RWPE2 (cell line): Measurements from ENCODE around the gene VSIG4.

Experiments used
- ATAC-seq: fragments of 200-7000 bp; cut with Tn5 transposase; 3 replicates; pipeline ENCODE4 v1.9.1; 2021; ENCODE audit warnings: low read depth
- DNase-seq: peaks from one replicate; pipeline ENCODE4 v3.0.0-alpha.2; 2020; ENCODE audit warnings: low spot score
- H3K27ac ChIP-seq: fragments of 450-650 bp; 2 replicates; pipeline ENCODE4 v1.5.1; 2017; ENCODE audit warnings: mild to moderate bottlenecking; ENCODE audit not compliant: poor library complexity, severe bottlenecking
- H3K27me3 ChIP-seq: fragments of 250-450 bp; sonication (Bioruptor Pico); 2 replicates; pipeline ENCODE4 v1.5.1; 2021; ENCODE audit warnings: mild to moderate bottlenecking, moderate library complexity; ENCODE audit not compliant: insufficient read depth, poor library complexity, severe bottlenecking
- H3K36me3 ChIP-seq: fragments of 250-450 bp; sonication (Bioruptor Pico); 2 replicates; pipeline ENCODE4 v1.5.1; 2020; ENCODE audit warnings: low read depth, mild to moderate bottlenecking, moderate library complexity
- H3K4me1 ChIP-seq: fragments of 250-450 bp; sonication (Bioruptor Pico); 2 replicates; pipeline ENCODE4 v1.5.1; 2021; ENCODE audit warnings: mild to moderate bottlenecking, moderate library complexity; ENCODE audit not compliant: insufficient read depth, poor library complexity, severe bottlenecking
- H3K4me3 ChIP-seq: fragments of 250-450 bp; sonication (Bioruptor Pico); 2 replicates; pipeline ENCODE4 v1.5.1; 2021; ENCODE audit warnings: mild to moderate bottlenecking, moderate library complexity; ENCODE audit not compliant: severe bottlenecking
- H3K9me3 ChIP-seq: fragments of 250-450 bp; sonication (Bioruptor Pico); 2 replicates; pipeline ENCODE4 v1.5.1; 2021; ENCODE audit warnings: mild to moderate bottlenecking, moderate library complexity; ENCODE audit not compliant: severe bottlenecking
- TF ChIP-seq, protein P1 (sequence below): fragments of 450-650 bp; IDR thresholded peaks from one replicate; pipeline ENCODE4 v1.5.1; 2017; ENCODE audit warnings: mild to moderate bottlenecking, moderate library complexity; ENCODE audit not compliant: poor library complexity, severe bottlenecking

The VSIG4 gene

GRCh38 chrX:66022632-66023384 lies 17.1 kb downstream of the VSIG4 start:
- Histone ChIP-seq H3K4me3 (no peak overlapping the region), H3K27ac (no peak overlapping the region), H3K27me3 (no peaks in the 10 kb centered on the region), H3K4me1 (no peaks in the 10 kb centered on the region), H3K9me3 (no peaks in the 10 kb centered on the region), H3K36me3 (no peaks in the 10 kb centered on the region)
- DNase-seq (no peak), ATAC-seq (no peak)
- TF ChIP-seq, protein P1, sequence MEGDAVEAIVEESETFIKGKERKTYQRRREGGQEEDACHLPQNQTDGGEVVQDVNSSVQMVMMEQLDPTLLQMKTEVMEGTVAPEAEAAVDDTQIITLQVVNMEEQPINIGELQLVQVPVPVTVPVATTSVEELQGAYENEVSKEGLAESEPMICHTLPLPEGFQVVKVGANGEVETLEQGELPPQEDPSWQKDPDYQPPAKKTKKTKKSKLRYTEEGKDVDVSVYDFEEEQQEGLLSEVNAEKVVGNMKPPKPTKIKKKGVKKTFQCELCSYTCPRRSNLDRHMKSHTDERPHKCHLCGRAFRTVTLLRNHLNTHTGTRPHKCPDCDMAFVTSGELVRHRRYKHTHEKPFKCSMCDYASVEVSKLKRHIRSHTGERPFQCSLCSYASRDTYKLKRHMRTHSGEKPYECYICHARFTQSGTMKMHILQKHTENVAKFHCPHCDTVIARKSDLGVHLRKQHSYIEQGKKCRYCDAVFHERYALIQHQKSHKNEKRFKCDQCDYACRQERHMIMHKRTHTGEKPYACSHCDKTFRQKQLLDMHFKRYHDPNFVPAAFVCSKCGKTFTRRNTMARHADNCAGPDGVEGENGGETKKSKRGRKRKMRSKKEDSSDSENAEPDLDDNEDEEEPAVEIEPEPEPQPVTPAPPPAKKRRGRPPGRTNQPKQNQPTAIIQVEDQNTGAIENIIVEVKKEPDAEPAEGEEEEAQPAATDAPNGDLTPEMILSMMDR, result no peak

DNA sequence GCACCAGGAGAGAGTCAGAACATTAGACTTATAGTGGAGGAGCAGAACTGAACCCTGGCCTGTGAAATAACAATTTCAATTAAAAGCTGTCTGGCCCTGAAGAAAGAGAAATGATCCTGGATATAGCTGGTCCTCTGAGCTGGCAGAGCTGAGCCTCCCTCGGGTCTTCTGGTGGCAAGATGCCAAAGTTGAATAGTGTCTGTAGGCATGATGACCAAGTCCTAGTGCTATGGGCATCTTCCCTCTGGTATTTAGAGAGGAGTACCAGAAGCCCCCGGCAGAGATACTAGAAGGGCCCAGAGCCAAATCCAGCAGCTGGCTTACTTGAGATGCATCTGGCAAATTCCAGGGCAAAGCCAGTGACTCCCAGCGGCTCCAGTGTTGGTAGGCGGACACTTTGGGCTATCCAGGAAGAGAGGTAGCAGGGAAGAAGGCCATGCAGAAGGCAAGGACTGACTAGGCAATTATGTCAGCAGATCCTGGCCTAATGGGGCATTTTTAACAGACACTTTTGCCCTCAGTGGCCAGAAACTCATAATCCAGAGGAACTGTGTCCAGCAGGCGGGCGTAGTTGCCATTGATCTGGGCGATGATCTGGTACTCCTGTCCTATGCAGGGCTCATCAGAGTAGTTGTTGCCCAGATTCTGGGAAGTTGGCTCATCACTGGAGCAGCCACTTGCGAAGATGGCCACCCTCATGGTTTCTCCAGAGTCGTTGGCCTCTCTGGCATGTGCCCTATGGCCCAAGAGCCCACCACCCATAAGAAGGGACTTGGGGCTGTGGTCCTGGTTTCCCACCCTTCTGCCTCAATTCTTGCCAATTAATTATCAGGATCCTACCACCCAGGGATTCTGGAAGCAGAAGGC lies 17.9 kb downstream of the VSIG4 start:
- Histone ChIP-seq H3K27ac (no peak overlapping the region), H3K4me1 (no peaks in the 10 kb centered on the region), H3K27me3 (no peaks in the 10 kb centered on the region), H3K9me3 (no peaks in the 10 kb centered on the region), H3K36me3 (no peaks in the 10 kb centered on the region), H3K4me3 (no peak overlapping the region)
- TF ChIP-seq, protein P1, result no peak
- ATAC-seq (no peak), DNase-seq (no peak)

GRCh38 chrX:66021401-66021764 lies 18.5 kb downstream of the VSIG4 start:
- H3K9me3 ChIP-seq, result no peaks in the 10 kb centered on the region

GRCh38 chrX:66020631-66021334 lies 19.1 kb downstream of the VSIG4 start:
- DNase-seq (no peak), ATAC-seq (no peak)
- Histone ChIP-seq H3K27me3 (no peaks in the 10 kb centered on the region), H3K36me3 (no peaks in the 10 kb centered on the region), H3K4me1 (no peaks in the 10 kb centered on the region), H3K27ac (no peak overlapping the region), H3K4me3 (no peak overlapping the region), H3K9me3 (no peaks in the 10 kb centered on the region)
- TF ChIP-seq, protein P1, result no peak

More at GRCh38 chrX:66021401-66021764, 18.5 kb downstream of the VSIG4 start:
- no peak overlapping the region for H3K27ac ChIP-seq
- no peaks in the 10 kb centered on the region for H3K27me3 ChIP-seq
- no peaks in the 10 kb centered on the region for H3K4me1 ChIP-seq
- TF ChIP-seq, protein P1, result no peak
- H3K36me3 ChIP-seq, result no peaks in the 10 kb centered on the region
- no peak for ATAC-seq
- no peak overlapping the region for H3K4me3 ChIP-seq
- DNase-seq, result no peak
